Astrocyte of the cerebellum (primary cell): ENCODE measurements around the gene GREB1L.

Experiments used
- DNase-seq: peaks from one replicate; pipeline ENCODE4 v3.0.0-alpha.2; 2011; ENCODE audit warnings: low read depth
- H3K4me3 ChIP-seq: 2 replicates; pipeline ENCODE4 v1.5.1; 2011; ENCODE audit warnings: mild to moderate bottlenecking, low read depth, low read length, moderate library complexity
- in situ Hi-C: cut with HindIII; loops from 2 replicates; pipeline ENCODE4 v1.10.0; 2017; ENCODE audit warnings: low sequenced_read_pairs
- TF ChIP-seq, protein P1 (sequence below): IDR thresholded peaks from 2 replicates; pipeline ENCODE4 v1.5.1; 2012; ENCODE audit warnings: low read length, low read depth, moderate library complexity, mild to moderate bottlenecking; ENCODE audit errors: missing control alignments

Gene GREB1L

DNA sequence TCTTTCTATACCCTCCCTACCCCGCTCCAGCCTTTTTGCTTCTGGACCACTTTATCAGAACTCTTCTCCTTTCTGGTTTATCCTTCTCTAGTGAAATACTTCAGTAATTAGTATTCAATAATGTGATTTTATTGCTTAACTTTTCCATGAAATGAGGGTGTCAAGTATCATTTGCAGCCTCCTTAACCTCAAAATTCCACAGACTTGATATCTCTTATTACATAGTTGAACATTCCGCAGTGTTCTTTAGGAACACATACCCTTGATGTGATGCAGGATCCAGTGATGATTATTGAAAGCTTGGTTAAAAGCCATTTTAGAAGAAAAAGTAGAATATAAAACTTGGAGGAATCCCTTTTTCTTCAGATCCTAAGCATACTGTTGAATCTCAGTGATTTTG lies 94.8 kb downstream of the GREB1L start:
- in situ Hi-C loops = no loop called here
- TF ChIP-seq, protein P1, sequence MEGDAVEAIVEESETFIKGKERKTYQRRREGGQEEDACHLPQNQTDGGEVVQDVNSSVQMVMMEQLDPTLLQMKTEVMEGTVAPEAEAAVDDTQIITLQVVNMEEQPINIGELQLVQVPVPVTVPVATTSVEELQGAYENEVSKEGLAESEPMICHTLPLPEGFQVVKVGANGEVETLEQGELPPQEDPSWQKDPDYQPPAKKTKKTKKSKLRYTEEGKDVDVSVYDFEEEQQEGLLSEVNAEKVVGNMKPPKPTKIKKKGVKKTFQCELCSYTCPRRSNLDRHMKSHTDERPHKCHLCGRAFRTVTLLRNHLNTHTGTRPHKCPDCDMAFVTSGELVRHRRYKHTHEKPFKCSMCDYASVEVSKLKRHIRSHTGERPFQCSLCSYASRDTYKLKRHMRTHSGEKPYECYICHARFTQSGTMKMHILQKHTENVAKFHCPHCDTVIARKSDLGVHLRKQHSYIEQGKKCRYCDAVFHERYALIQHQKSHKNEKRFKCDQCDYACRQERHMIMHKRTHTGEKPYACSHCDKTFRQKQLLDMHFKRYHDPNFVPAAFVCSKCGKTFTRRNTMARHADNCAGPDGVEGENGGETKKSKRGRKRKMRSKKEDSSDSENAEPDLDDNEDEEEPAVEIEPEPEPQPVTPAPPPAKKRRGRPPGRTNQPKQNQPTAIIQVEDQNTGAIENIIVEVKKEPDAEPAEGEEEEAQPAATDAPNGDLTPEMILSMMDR = no peak
- no peak for DNase-seq
- no peak overlapping the region for H3K4me3 ChIP-seq

- H3K4me3 ChIP-seq = no peak overlapping the region
- in situ Hi-C loops = no loop called here
- DNase-seq = no peak
- TF ChIP-seq, protein P1 = no peak
These were observed 99.1 kb downstream of the GREB1L start for GRCh38 chr18:21341141-21341540.

GRCh38 chr18:21342372-21342771 lies 100.3 kb downstream of the GREB1L start:
- in situ Hi-C loops = no loop called here
- no peak for DNase-seq
- TF ChIP-seq, protein P1 = no peak
- H3K4me3 ChIP-seq = no peak overlapping the region

- TF ChIP-seq, protein P1 = no peak
- no peak for DNase-seq
- in situ Hi-C loops = no loop called here
- no peak overlapping the region for H3K4me3 ChIP-seq
These were observed 102.8 kb downstream of the GREB1L start for GRCh38 chr18:21344860-21345259.

DNA sequence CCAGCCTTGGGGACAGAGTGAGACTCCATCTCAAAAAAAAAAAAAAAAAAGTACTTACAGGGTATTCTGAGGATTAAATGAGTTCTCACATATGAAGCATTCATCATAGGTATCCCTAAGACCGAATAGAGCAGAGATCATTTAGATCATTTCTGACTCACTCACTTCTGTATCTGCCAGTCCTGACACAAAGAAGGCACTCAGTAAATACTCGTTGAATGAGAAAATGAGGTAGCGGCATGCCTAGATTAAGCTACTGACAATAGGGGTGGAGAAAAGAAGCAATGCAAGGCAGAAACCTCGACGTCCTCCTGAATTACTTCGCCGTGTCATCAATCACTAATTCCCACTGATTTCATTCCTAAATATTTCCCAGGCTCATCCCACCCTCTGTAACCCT lies 103.8 kb downstream of the GREB1L start:
- in situ Hi-C loops = no loop called here
- no peak for DNase-seq
- H3K4me3 ChIP-seq = no peak overlapping the region
- TF ChIP-seq, protein P1 = no peak

DNA sequence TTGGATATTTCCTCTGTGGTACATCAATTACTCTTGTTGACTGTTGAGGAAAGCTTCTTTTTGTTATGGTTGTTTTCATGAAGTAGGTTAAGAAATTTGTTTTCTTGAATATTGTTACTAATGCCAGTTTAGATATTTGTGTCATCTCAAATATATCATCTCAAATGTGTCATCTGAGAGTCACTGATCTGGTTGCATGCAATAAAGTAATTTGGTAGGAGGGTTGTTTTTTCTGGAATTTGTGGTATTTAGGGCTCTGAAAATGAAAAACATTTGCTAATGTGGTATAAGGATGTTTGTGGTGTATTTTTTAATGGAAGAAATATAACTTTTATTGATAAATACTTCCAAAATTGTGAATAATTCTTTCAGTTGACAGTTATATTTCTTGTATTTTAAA lies 117.7 kb downstream of the GREB1L start:
- no peak overlapping the region for H3K4me3 ChIP-seq
- in situ Hi-C loops = no loop called here
- DNase-seq = no peak
- TF ChIP-seq, protein P1 = no peak
